Measurements from ENCODE around the gene GPR141.

Gene GPR141

GRCh38 chr7:37756797-37757551 lies 73.4 kb downstream of the GPR141 start:
- Histone ChIP-seq H3K4me1 (ENCODE audit: insufficient read depth, low read length, severe bottlenecking) (no peaks in the 10 kb centered on the region), H3K9me3 (ENCODE audit: low read length) (no peaks in the 10 kb centered on the region), H4K20me1 (ENCODE audit: insufficient read depth, low read length) (no peaks in the 10 kb centered on the region), H3K36me3 (ENCODE audit: insufficient read depth, low read length) (no peaks in the 10 kb centered on the region), H2AFZ (ENCODE audit: low read length) (no peak overlapping the region), H3K9ac (ENCODE audit: low read length) (no peak overlapping the region), H3F3A (ENCODE audit: insufficient read depth, low read length) (no peaks in the 10 kb centered on the region), H3K79me2 (ENCODE audit: insufficient read depth, low read length) (no peaks in the 10 kb centered on the region), H3K4me3 (ENCODE audit: low read depth, low read length, poor library complexity, severe bottlenecking) (no peak overlapping the region), H3K9me2 (ENCODE audit: low read depth, low read length) (no peaks in the 10 kb centered on the region), H3K27me3 (ENCODE audit: insufficient read depth, low read length) (no peaks in the 10 kb centered on the region), H3K4me2 (ENCODE audit: low read length) (no peak overlapping the region), H3K27ac (ENCODE audit: low read depth, low read length, poor library complexity, severe bottlenecking) (no peak overlapping the region)
- no peak for TF ChIP-seq CTCF (IDR thresholded peaks at IDR 0.05; ENCODE audit: low read length)
- no peak for TF ChIP-seq EZH2 (IDR thresholded peaks at IDR 0.05; ENCODE audit: borderline replicate concordance, low read length)

GRCh38 chr7:37757563-37757962 lies 74.0 kb downstream of the GPR141 start:
- no peaks in the 10 kb centered on the region for H3F3A ChIP-seq (ENCODE audit: insufficient read depth, low read length)
- H3K36me3 ChIP-seq (ENCODE audit: insufficient read depth, low read length): no peaks in the 10 kb centered on the region
- no peaks in the 10 kb centered on the region for H3K79me2 ChIP-seq (ENCODE audit: insufficient read depth, low read length)
- no peaks in the 10 kb centered on the region for H3K9me3 ChIP-seq (ENCODE audit: low read length)
- no peaks in the 10 kb centered on the region for H3K9me2 ChIP-seq (ENCODE audit: low read depth, low read length)
- H3K4me2 ChIP-seq (ENCODE audit: low read length): no peak overlapping the region
- no peak for TF ChIP-seq EZH2 (IDR thresholded peaks at IDR 0.05; ENCODE audit: borderline replicate concordance, low read length)
- H2AFZ ChIP-seq (ENCODE audit: low read length): no peak overlapping the region
- no peak overlapping the region for H3K4me3 ChIP-seq (ENCODE audit: low read depth, low read length, poor library complexity, severe bottlenecking)
- H3K9ac ChIP-seq (ENCODE audit: low read length): no peak overlapping the region
- no peaks in the 10 kb centered on the region for H3K4me1 ChIP-seq (ENCODE audit: insufficient read depth, low read length, severe bottlenecking)
- H3K27me3 ChIP-seq (ENCODE audit: insufficient read depth, low read length): no peaks in the 10 kb centered on the region
- H4K20me1 ChIP-seq (ENCODE audit: insufficient read depth, low read length): no peaks in the 10 kb centered on the region
- H3K27ac ChIP-seq (ENCODE audit: low read depth, low read length, poor library complexity, severe bottlenecking): no peak overlapping the region

- Histone ChIP-seq H3K4me3 (ENCODE audit: low read depth, low read length, poor library complexity, severe bottlenecking) (no peak overlapping the region), H2AFZ (ENCODE audit: low read length) (no peak overlapping the region), H3K36me3 (ENCODE audit: insufficient read depth, low read length) (no peaks in the 10 kb centered on the region), H3F3A (ENCODE audit: insufficient read depth, low read length) (no peaks in the 10 kb centered on the region), H4K20me1 (ENCODE audit: insufficient read depth, low read length) (no peaks in the 10 kb centered on the region), H3K27ac (ENCODE audit: low read depth, low read length, poor library complexity, severe bottlenecking) (no peak overlapping the region), H3K9me2 (ENCODE audit: low read depth, low read length) (no peaks in the 10 kb centered on the region), H3K79me2 (ENCODE audit: insufficient read depth, low read length) (no peaks in the 10 kb centered on the region), H3K27me3 (ENCODE audit: insufficient read depth, low read length) (no peaks in the 10 kb centered on the region), H3K4me1 (ENCODE audit: insufficient read depth, low read length, severe bottlenecking) (no peaks in the 10 kb centered on the region), H3K9ac (ENCODE audit: low read length) (no peak overlapping the region), H3K9me3 (ENCODE audit: low read length) (no peaks in the 10 kb centered on the region), H3K4me2 (ENCODE audit: low read length) (no peak overlapping the region)
- TF ChIP-seq EZH2 (IDR thresholded peaks at IDR 0.05; ENCODE audit: borderline replicate concordance, low read length) (no peak), CTCF (IDR thresholded peaks at IDR 0.05; ENCODE audit: low read length) (no peak)
Observed at GRCh38 chr7:37758501-37759045, 75.0 kb downstream of the GPR141 start.

Measured in OCI-LY1 (cell line).